IMR-90 (cell line): ENCODE measurements around the gene TTC39C. TPM values are rescaled to one million over a fixed set of nuclear protein-coding genes. Genes with fewer than 3 reads are reported as not detected.

Experiments used
- ATAC-seq: fragments of 200-7000 bp; cut with Tn5 transposase; 2 replicates; pipeline ENCODE4 v1.9.1; 2020; ENCODE audit warnings: low read depth, mild to moderate bottlenecking, moderate library complexity
- BruUV-seq: library from RNA; stranded (reverse); fragments of 400-500 nt; replicated peaks from 2 replicates; lab custom pipeline; 2021; lab: Mats Ljungman, UMichigan
- CTCF ChIA-PET: fragments of 300-600 bp; formaldehyde crosslinking; extraction: SDS; loops from one replicate; lab custom pipeline; 2021; ENCODE audit warnings: antibody characterized with exemption; lab: Yijun Ruan, JAX
- POLR2A ChIA-PET: fragments of 300-600 bp; sonication (Branson Sonifier 250); formaldehyde crosslinking; loops from one replicate; lab custom pipeline; 2022; ENCODE audit warnings: antibody characterized with exemption; ENCODE audit not compliant: unreplicated experiment; lab: Charles Lee
- DNase-seq: peaks from one replicate; pipeline ENCODE4 v3.0.0; 2013
- H2AFZ ChIP-seq: replicated peaks from 2 replicates; pipeline ENCODE3; 2013; ENCODE audit warnings: low read length, mild to moderate bottlenecking; ENCODE audit not compliant: poor library complexity
- H2AK5ac ChIP-seq: 2 replicates; pipeline ENCODE4 v1.6.1; 2013; ENCODE audit warnings: low read depth, low read length, inconsistent platforms
- H2AK9ac ChIP-seq: replicated peaks from 2 replicates; pipeline ENCODE3; 2013; ENCODE audit warnings: mild to moderate bottlenecking, low read depth, low read length, moderate library complexity; ENCODE audit not compliant: poor library complexity
- H2BK120ac ChIP-seq: 2 replicates; pipeline ENCODE4 v1.6.1; 2013; ENCODE audit warnings: low read depth, low read length, inconsistent platforms
- H2BK15ac ChIP-seq: 3 replicates; pipeline ENCODE4 v1.6.1; 2013; ENCODE audit warnings: low read depth, low read length, inconsistent platforms
- H2BK20ac ChIP-seq: 2 replicates; pipeline ENCODE4 v1.6.1; 2013; ENCODE audit warnings: low read depth, mild to moderate bottlenecking, inconsistent platforms, low read length, moderate library complexity
- H2BK5ac ChIP-seq: 2 replicates; pipeline ENCODE4 v1.6.1; 2013; ENCODE audit warnings: mild to moderate bottlenecking, low read depth, low read length, inconsistent platforms; ENCODE audit not compliant: poor library complexity, severe bottlenecking
- H3K14ac ChIP-seq: replicated peaks from 2 replicates; pipeline ENCODE4 v1.6.1; 2013; ENCODE audit warnings: low read depth, low read length, inconsistent platforms
- H3K18ac ChIP-seq: 2 replicates; pipeline ENCODE4 v1.6.1; 2013; ENCODE audit warnings: low read depth, low read length, control low read depth
- H3K23ac ChIP-seq: 2 replicates; pipeline ENCODE4 v1.6.1; 2013; ENCODE audit warnings: low read depth, low read length, inconsistent platforms
- H3K27ac ChIP-seq: 2 replicates; pipeline ENCODE4 v1.5.1; 2013; ENCODE audit warnings: mild to moderate bottlenecking, control low read depth, low read length; ENCODE audit not compliant: insufficient read depth
- H3K27me3 ChIP-seq: 2 replicates; pipeline ENCODE4 v1.6.1; 2013; ENCODE audit warnings: low read length; ENCODE audit not compliant: control insufficient read depth, insufficient read depth
- H3K36me3 ChIP-seq: 2 replicates; pipeline ENCODE4 v1.6.1; 2013; ENCODE audit warnings: low read length, mixed read lengths; ENCODE audit not compliant: control insufficient read depth, insufficient read depth
- H3K4ac ChIP-seq: 2 replicates; pipeline ENCODE4 v1.6.1; 2013; ENCODE audit warnings: low read depth, low read length, inconsistent platforms
- H3K4me1 ChIP-seq: 2 replicates; pipeline ENCODE4 v1.6.1; 2013; ENCODE audit warnings: low read length, mixed read lengths; ENCODE audit not compliant: control insufficient read depth, insufficient read depth
- H3K4me2 ChIP-seq: 2 replicates; pipeline ENCODE4 v1.6.1; 2013; ENCODE audit warnings: low read depth, mild to moderate bottlenecking, control low read depth, low read length, moderate library complexity
- H3K4me3 ChIP-seq: 2 replicates; pipeline ENCODE4 v1.5.1; 2013; ENCODE audit warnings: low read depth, mild to moderate bottlenecking, control low read depth, low read length, moderate library complexity; ENCODE audit not compliant: insufficient read depth
- H3K56ac ChIP-seq: 2 replicates; pipeline ENCODE4 v1.6.1; 2013; ENCODE audit warnings: low read length, inconsistent platforms; ENCODE audit not compliant: insufficient read depth; ENCODE audit errors: extremely low read depth
- H3K79me1 ChIP-seq, 2 experiments: 2 replicates each; pipeline ENCODE4 v1.6.1; 2013; ENCODE audit warnings: low read length in 2 of 2, inconsistent platforms in 1 of 2, low read depth in 1 of 2
- H3K9ac ChIP-seq: 2 replicates; pipeline ENCODE4 v1.6.1; 2013; ENCODE audit warnings: low read depth, low read length, control low read depth
- H3K9me1 ChIP-seq: 2 replicates; pipeline ENCODE4 v1.6.1; 2013; ENCODE audit warnings: low read length, inconsistent platforms; ENCODE audit not compliant: insufficient read depth
- H3K9me3 ChIP-seq: 2 replicates; pipeline ENCODE4 v1.6.1; 2013; ENCODE audit warnings: low read length; ENCODE audit not compliant: control insufficient read depth, insufficient read depth
- H4K20me1 ChIP-seq: 2 replicates; pipeline ENCODE4 v1.6.1; 2013; ENCODE audit warnings: low read length, inconsistent platforms; ENCODE audit not compliant: insufficient read depth
- H4K5ac ChIP-seq: 2 replicates; pipeline ENCODE4 v1.6.1; 2013; ENCODE audit warnings: mild to moderate bottlenecking, low read depth, low read length, control low read depth
- H4K8ac ChIP-seq, 2 experiments: 2 replicates each; pipeline ENCODE4 v1.6.1; 2013; ENCODE audit warnings: low read depth in 2 of 2, low read length in 2 of 2, control low read depth in 1 of 2, inconsistent platforms in 1 of 2
- H4K91ac ChIP-seq: 2 replicates; pipeline ENCODE4 v1.6.1; 2013; ENCODE audit warnings: low read depth, low read length, inconsistent platforms; ENCODE audit not compliant: insufficient read depth
- BHLHE40 ChIP-seq: fragments of 150-350 bp; IDR thresholded peaks from 2 replicates; pipeline ENCODE4 v1.6.1; 2016; ENCODE audit warnings: mild to moderate bottlenecking, low read depth, low read length
- CHD1 ChIP-seq: IDR thresholded peaks from 2 replicates; pipeline ENCODE4 v1.6.1; 2012; ENCODE audit warnings: low read depth, low read length, improper control_type of control experiment
- ELK1 ChIP-seq: fragments of 150-350 bp; IDR thresholded peaks from 2 replicates; pipeline ENCODE4 v1.6.1; 2016; ENCODE audit warnings: low read depth, mild to moderate bottlenecking, low read length, moderate library complexity, borderline replicate concordance
- FOS ChIP-seq: fragments of 150-350 bp; IDR thresholded peaks from 2 replicates; pipeline ENCODE4 v1.6.1; 2016; ENCODE audit warnings: low read depth, low read length
- MAFK ChIP-seq: IDR thresholded peaks from 2 replicates; pipeline ENCODE4 v1.6.1; 2012; ENCODE audit warnings: low read depth, low read length, improper control_type of control experiment
- MAZ ChIP-seq: IDR thresholded peaks from 2 replicates; pipeline ENCODE4 v1.6.1; 2012; ENCODE audit warnings: low read depth, mild to moderate bottlenecking, low read length, improper control_type of control experiment, moderate library complexity, borderline replicate concordance
- MXI1 ChIP-seq: IDR thresholded peaks from 2 replicates; pipeline ENCODE4 v1.6.1; 2012; ENCODE audit warnings: low read depth, mild to moderate bottlenecking, low read length, moderate library complexity, borderline replicate concordance
- POLR2A ChIP-seq: IDR thresholded peaks from 2 replicates; pipeline ENCODE4 v1.6.1; 2012; ENCODE audit warnings: mild to moderate bottlenecking, low read depth, low read length
- WGBS, 2 experiments: methylation state at CpG; one replicate each; pipeline versions ENCODE4 v1.1.5 to v1.1.7; 2013; ENCODE audit warnings: missing lambda C conversion rate in 2 of 2; ENCODE audit not compliant: insufficient read length in 1 of 2; ENCODE audit errors: extremely low coverage in 2 of 2; 5-methylcytosine and 5-hydroxymethylcytosine counted together
- dilution Hi-C: fragments of 300-500 bp; cut with HindIII; formaldehyde crosslinking; loops from one replicate; pipeline ENCODE4 v1.14.3; 2018; ENCODE audit warnings: low sequenced_read_pairs; ENCODE audit not compliant: unreplicated experiment
- in situ Hi-C: fragments of 300-500 bp; cut with MboI; formaldehyde crosslinking; loops from 3 replicates; pipeline ENCODE4 v1.14.3; 2019; ENCODE audit warnings: low sequenced_read_pairs, inconsistent platforms, mixed read lengths
- intact Hi-C: fragments of 100-400 bp; cut with micrococcal nuclease; formaldehyde crosslinking; loops from 2 replicates; pipeline ENCODE4 v1.10.0; 2022
- polyA plus RNA-seq, 3 experiments: library from polyadenylated mRNA; depleted of rRNA; stranded (reverse); fragments of >200 nt; gene quantifications; 2 replicates each; pipeline ENCODE4 v1.2.3, GENCODE V29; 2012; ENCODE audit warnings: low replicate concordance in 1 of 3
- total RNA-seq: library from RNA; depleted of rRNA; stranded (reverse); fragments of >200 nt; gene quantifications from 2 replicates; pipeline ENCODE4 v1.2.3, GENCODE V29; 2012

Gene TTC39C
- total and polyA plus RNA-seq, 2 of the 4 experiments (the other 2 are of a cell fraction) = 8.0 to 20.8 TPM

- Histone ChIP-seq H2BK120ac (no peak overlapping the region), H3K9me1 (peaks cover 39% of the 10 kb centered on the region), H2BK15ac (no peak overlapping the region), H3K4me2 (peak overlapping the region; percentile 52), H4K91ac (no peak overlapping the region), H3K4me1 (peaks cover 20% of the 10 kb centered on the region), H3K23ac (no peak overlapping the region), H4K20me1 (peaks cover 45% of the 10 kb centered on the region), H3K27me3 (no peaks in the 10 kb centered on the region), H2AFZ (no peak overlapping the region), H3K79me1 (peaks cover 47 to 71% of the 10 kb centered on the region in 2 experiments), H3K4ac (peak overlapping the region; percentile 19; the same call in 1 of the 2 replicates), H2BK20ac (no peak overlapping the region), H3K4me3 (no peak overlapping the region), H3K9ac (no peak overlapping the region), H3K36me3 (peaks cover 15% of the 10 kb centered on the region), H3K18ac (0 out of 2 replicates have a peak overlapping the region, but pooled peaks have one; percentile 50), H3K14ac (no peak overlapping the region), H2BK5ac (no peak overlapping the region), H3K56ac (no peak overlapping the region), H3K27ac (no peak overlapping the region), H3K9me3 (no peaks in the 10 kb centered on the region; the same call in 1 of the 2 replicates), H4K8ac (no peak overlapping the region), H2AK9ac (no peak overlapping the region), H2AK5ac (peak overlapping the region; percentile 43; the same call in 1 of the 2 replicates), H4K5ac (0 out of 2 replicates have a peak overlapping the region, but pooled peaks have one; percentile 39)
- no TSS peak for BruUV-seq
- dilution Hi-C loops = no loop called here
- peak; percentile 55 for DNase-seq
- POLR2A ChIA-PET = no interaction called here
- peak; percentile 54 for ATAC-seq
- intact Hi-C loops = no loop called here
- in situ Hi-C loops = no loop called here
- CTCF ChIA-PET = no interaction called here
- TF ChIP-seq BHLHE40 (no peak), FOS (no peak), POLR2A (no peak), MAFK (no peak), ELK1 (no peak), MXI1 (no peak), MAZ (no peak), CHD1 (no peak)
- no CpG with 5 or more reads among the region's 4 CpGs for WGBS, 2 experiments
Observed at GRCh38 chr18:24022161-24022560, 7.6 kb downstream of the TTC39C start.
